GM18499 (cell line): ENCODE results near the gene NT5E.
A peak's percentile ranks its signal among the peaks of the same experiment; 100 is the strongest.
"Not testable (repeated sequence)": the region's sequence is repeated elsewhere in the genome, so short reads cannot be mapped to it uniquely, and the experiment has no call there.

Experiments used
- ATAC-seq: cut with Tn5 transposase; IDR thresholded peaks from one replicate; pipeline ENCODE4 v1.9.1; 2021; ENCODE audit warnings: moderate number of reproducible peaks; ENCODE audit not compliant: insufficient read depth, unreplicated experiment

Gene NT5E

GRCh38 chr6:85482905-85483700, 33.2 kb downstream of the NT5E start:
- ATAC-seq: peak; percentile 76

- ATAC-seq: no peak
These were observed 34.0 kb downstream of the NT5E start for GRCh38 chr6:85483846-85484245.

GRCh38 chr6:85484948-85485347, 35.1 kb downstream of the NT5E start:
- no peak for ATAC-seq

- no peak for ATAC-seq
These were observed 40.8 kb downstream of the NT5E start for GRCh38 chr6:85490516-85491248.

- no peak for ATAC-seq
These were observed 43.5 kb downstream of the NT5E start for GRCh38 chr6:85493389-85493788.

GRCh38 chr6:85494547-85495536, 45.0 kb downstream of the NT5E start:
- no peak for ATAC-seq

GRCh38 chr6:85496009-85496579, 46.2 kb downstream of the NT5E start:
- ATAC-seq: no peak

GRCh38 chr6:85496856-85497255, 47.0 kb downstream of the NT5E start:
- ATAC-seq: no peak

- ATAC-seq: no peak
These were observed 48.8 kb downstream of the NT5E start for GRCh38 chr6:85498596-85499258.

GRCh38 chr6:85506441-85507093, 56.7 kb downstream of the NT5E start:
- ATAC-seq: no peak

GRCh38 chr6:85516168-85516567, 66.3 kb downstream of the NT5E start:
- no peak for ATAC-seq

GRCh38 chr6:85524281-85524680, 74.4 kb downstream of the NT5E start:
- not testable (repeated sequence) for ATAC-seq

GRCh38 chr6:85537055-85537494, 87.2 kb downstream of the NT5E start:
- no peak for ATAC-seq

- ATAC-seq: no peak
These were observed 94.9 kb downstream of the NT5E start for GRCh38 chr6:85544776-85545175.
